K562 (cell line): ENCODE measurements around the gene CEP295NL. TPM values are rescaled to one million over a fixed set of nuclear protein-coding genes. Genes with fewer than 3 reads are reported as not detected.

Experiments
- ATAC-seq: fragments of 200-7000 bp; cut with Tn5 transposase; 3 replicates; pipeline ENCODE4 v1.9.1; 2020; ENCODE audit warnings: moderate library complexity
- BruUV-seq: library from RNA; stranded (reverse); fragments of 400-500 nt; replicated peaks from 2 replicates; lab custom pipeline; 2021; lab: Mats Ljungman, UMichigan
- CTCF ChIA-PET: fragments of 300-600 bp; formaldehyde crosslinking; extraction: SDS; loops from one replicate; lab custom pipeline; 2021; ENCODE audit warnings: low intra/inter-chr PET ratio; lab: Yijun Ruan, JAX
- POLR2A ChIA-PET: fragments of 300-600, 350-650 bp; sonication (Branson Sonifier 250); formaldehyde crosslinking; extraction: SDS; loops from one replicate; lab custom pipeline; 2021; ENCODE audit warnings: antibody characterized with exemption, inconsistent platforms; lab: Yijun Ruan, JAX
- DNase-seq, 4 experiments: peaks; one replicate each; pipeline versions ENCODE4 v3.0.0 to v3.0.0-alpha.2; 2011 to 2018; ENCODE audit warnings: low spot score in 3 of 4, mixed read lengths in 3 of 4; ENCODE audit errors: extremely low read depth in 1 of 4
- FAIRE-seq: peaks from 2 replicates; lab custom pipeline; 2011; peaks lifted over from hg19 to GRCh38; lab: Jason Lieb, UNC
- H2AFZ ChIP-seq: 2 replicates; pipeline ENCODE4 v1.6.0; 2011; ENCODE audit warnings: low read depth, low read length, control low read depth, inconsistent platforms
- H3K27ac ChIP-seq: fragments of 200-600 bp; 3 replicates; pipeline ENCODE4 v1.8.0; 2011; ENCODE audit warnings: low read depth, mild to moderate bottlenecking, control low read depth, inconsistent platforms, low read length, moderate library complexity, mixed read lengths; ENCODE audit errors: extremely low read depth
- H3K27me3 ChIP-seq, 2 experiments: fragments of 300-600 bp in 1 of 2; 2 replicates in 1 of 2; 3 replicates in 1 of 2; pipeline versions ENCODE4 v1.6.0 to v1.8.0; 2011; ENCODE audit warnings: inconsistent platforms in 2 of 2, low read length in 2 of 2, mild to moderate bottlenecking in 1 of 2, mixed read lengths in 1 of 2, moderate library complexity in 1 of 2; ENCODE audit not compliant: control insufficient read depth in 2 of 2, insufficient read depth in 2 of 2
- H3K36me3 ChIP-seq: fragments of 300-600 bp; 3 replicates; pipeline ENCODE4 v1.8.0; 2011; ENCODE audit warnings: mild to moderate bottlenecking, low read length, inconsistent platforms; ENCODE audit not compliant: control insufficient read depth, insufficient read depth
- H3K4me1 ChIP-seq, 2 experiments: fragments of 200-600 bp in 1 of 2; replicated peaks in 1 of 2; 2 replicates in 1 of 2; 3 replicates in 1 of 2; pipeline versions ENCODE4 v1.5.1 to v1.8.0; 2011; ENCODE audit warnings: inconsistent platforms in 2 of 2, low read length in 2 of 2, mild to moderate bottlenecking in 1 of 2, mixed read lengths in 1 of 2, moderate library complexity in 1 of 2; ENCODE audit not compliant: control insufficient read depth in 2 of 2, insufficient read depth in 2 of 2
- H3K4me2 ChIP-seq: 2 replicates; pipeline ENCODE4 v1.6.1; 2011; ENCODE audit warnings: low read length, control low read depth, inconsistent platforms, mixed read lengths; ENCODE audit not compliant: insufficient read depth
- H3K4me3 ChIP-seq: fragments of 200-600 bp; sonication (generic), shearing (Covaris generic); 2 replicates; pipeline ENCODE4 v1.5.1; 2016; ENCODE audit warnings: control low read depth, inconsistent platforms
- H3K79me2 ChIP-seq: fragments of 200-600 bp; 3 replicates; pipeline ENCODE4 v1.8.0; 2011; ENCODE audit warnings: low read length, inconsistent platforms; ENCODE audit not compliant: control insufficient read depth, insufficient read depth
- H3K9ac ChIP-seq, 2 experiments: 2 replicates each; pipeline versions ENCODE4 v1.6.0 to v1.6.1; 2011; ENCODE audit warnings: low read depth in 2 of 2, low read length in 2 of 2, control low read depth in 1 of 2, inconsistent platforms in 1 of 2, mild to moderate bottlenecking in 1 of 2, mixed read lengths in 1 of 2; ENCODE audit not compliant: insufficient read depth in 1 of 2
- H3K9me1 ChIP-seq: one replicate; pipeline ENCODE4 v1.6.0; 2011; ENCODE audit warnings: inconsistent platforms, mild to moderate bottlenecking, low read length, moderate library complexity; ENCODE audit not compliant: control insufficient read depth, insufficient read depth
- H3K9me3 ChIP-seq: replicated peaks from 2 replicates; pipeline ENCODE4 v1.5.1; 2011; ENCODE audit warnings: low read depth, low read length, inconsistent platforms; ENCODE audit not compliant: control insufficient read depth, insufficient read depth
- H4K20me1 ChIP-seq: replicated peaks from 2 replicates; pipeline ENCODE4 v1.6.1; 2011; ENCODE audit warnings: low read length, inconsistent platforms, mixed read lengths; ENCODE audit not compliant: control insufficient read depth, insufficient read depth
- ASH1L ChIP-seq: fragments of 450-650 bp; IDR thresholded peaks from 2 replicates; pipeline ENCODE4 v1.6.1; 2018; ENCODE audit warnings: borderline replicate concordance, mild to moderate bottlenecking, low read depth; ENCODE audit not compliant: partially characterized antibody
- BRCA1 ChIP-seq, 2 experiments: fragments of 450-650 bp in 1 of 2; sonication (generic) in 1 of 2; formaldehyde crosslinking in 1 of 2; IDR thresholded peaks; 2 replicates each; pipeline versions ENCODE4 v1.5.0 to v1.6.1; 2017 to 2020; ENCODE audit warnings: mild to moderate bottlenecking in 1 of 2, missing genetic modification reagents in 1 of 2
- HDGF ChIP-seq: fragments of 450-650 bp; IDR thresholded peaks from 2 replicates; pipeline ENCODE4 v1.6.1; 2016
- IRF2 ChIP-seq: sonication (generic); formaldehyde crosslinking; IDR thresholded peaks from 2 replicates; pipeline ENCODE4 v1.8.1; 2022; ENCODE audit warnings: mild to moderate bottlenecking, missing genetic modification reagents
- MCM2 ChIP-seq: fragments of 450-650 bp; IDR thresholded peaks from 2 replicates; pipeline ENCODE4 v1.6.1; 2017; ENCODE audit warnings: low read depth, mild to moderate bottlenecking
- SPI1 ChIP-seq: IDR thresholded peaks from 2 replicates; pipeline ENCODE4 v1.6.1; 2011; ENCODE audit warnings: low read depth, low read length, control low read depth, borderline replicate concordance
- TBL1XR1 ChIP-seq, 2 experiments: IDR thresholded peaks; 2 replicates each; pipeline ENCODE4 v1.6.1; 2012; ENCODE audit warnings: improper control_type of control experiment in 2 of 2, low read length in 2 of 2, mild to moderate bottlenecking in 1 of 2
- ZNF165 ChIP-seq: fragments of 250-450 bp; sonication (Bioruptor Pico); IDR thresholded peaks from 2 replicates; pipeline ENCODE4 v1.4.0; 2020; ENCODE audit warnings: borderline replicate concordance
- ZNF232 ChIP-seq: sonication (generic); formaldehyde crosslinking; IDR thresholded peaks from 2 replicates; pipeline ENCODE4 v1.8.0; 2022; ENCODE audit warnings: mild to moderate bottlenecking, missing genetic modification reagents
- WGBS: fragments of 100-300 bp; shearing (Covaris generic); methylation state at CpG from one replicate; pipeline ENCODE4 v1.1.6; 2016; ENCODE audit warnings: low coverage, mixed read lengths; ENCODE audit not compliant: insufficient coverage; ENCODE audit errors: missing lambda C conversion rate; 5-methylcytosine and 5-hydroxymethylcytosine counted together
- in situ Hi-C: fragments of 300-500 bp; cut with MboI; formaldehyde crosslinking; loops from 4 replicates; pipeline ENCODE4 v1.15.0; 2018; ENCODE audit warnings: inconsistent platforms, mixed read lengths
- intact Hi-C: fragments of 100-400 bp; cut with micrococcal nuclease; formaldehyde crosslinking; loops from 2 replicates; pipeline ENCODE4 v1.14.2; 2022
- polyA plus RNA-seq, 8 experiments: library from polyadenylated mRNA; depleted of rRNA in 4 of 8; stranded (reverse) in 5 of 8; unstranded in 3 of 8; fragments of >200 nt; fragmentation: Nextera tagmentation in 2 of 8; fragmentation: Illumina TruSeq in 1 of 8; extraction: Ambion mirVana in 2 of 8; extraction: Trizol in 1 of 8; gene quantifications; 2 replicates each; pipeline versions ENCODE4 v1.2.1 to v1.2.3, GENCODE V29; 2011 to 2014; ENCODE audit warnings: inconsistent platforms in 1 of 8, missing spikeins in 1 of 8
- total RNA-seq, 7 experiments: library from RNA; depleted of rRNA in 6 of 7; stranded (reverse); fragments of >200 nt in 6 of 7; fragmentation: Illumina TruSeq in 2 of 7; extraction: Trizol in 2 of 7; gene quantifications; 2 replicates each; pipeline versions ENCODE4 v1.2.1 to v1.2.3, GENCODE V29; 2011 to 2021; ENCODE audit warnings: low replicate concordance in 1 of 7
- TF ChIP-seq, protein P1 (sequence below): fragments of 450-650 bp; IDR thresholded peaks from 2 replicates; pipeline ENCODE4 v1.6.1; 2016; ENCODE audit warnings: low read depth
- TF ChIP-seq, protein P2 (sequence below), 2 experiments: fragments of 250-450 bp in 1 of 2; fragments of 450-650 bp in 1 of 2; sonication (Bioruptor Pico) in 1 of 2; IDR thresholded peaks; 2 replicates each; pipeline versions ENCODE4 v1.6.1 to v1.8.0; 2016 to 2021; ENCODE audit warnings: mild to moderate bottlenecking in 2 of 2, moderate library complexity in 2 of 2, missing compliant biosample characterization in 1 of 2, missing genetic modification characterization in 1 of 2
- TF ChIP-seq, protein P3 (sequence below), 2 experiments: IDR thresholded peaks; 2 replicates each; pipeline ENCODE4 v1.6.1; 2011; ENCODE audit warnings: borderline replicate concordance in 1 of 2, control low read depth in 1 of 2, low read depth in 1 of 2, low read length in 1 of 2, mild to moderate bottlenecking in 1 of 2, mixed read lengths in 1 of 2, moderate library complexity in 1 of 2; ENCODE audit not compliant: insufficient read depth in 1 of 2, insufficient read length in 1 of 2, poor library complexity in 1 of 2, severe bottlenecking in 1 of 2; ENCODE audit errors: extremely low read depth in 1 of 2

CEP295NL gene
- total and polyA plus RNA-seq, 9 of the 15 experiments (the other 6 are each of a cell fraction or from before 2014, with no cell fraction given), result not detected

DNA sequence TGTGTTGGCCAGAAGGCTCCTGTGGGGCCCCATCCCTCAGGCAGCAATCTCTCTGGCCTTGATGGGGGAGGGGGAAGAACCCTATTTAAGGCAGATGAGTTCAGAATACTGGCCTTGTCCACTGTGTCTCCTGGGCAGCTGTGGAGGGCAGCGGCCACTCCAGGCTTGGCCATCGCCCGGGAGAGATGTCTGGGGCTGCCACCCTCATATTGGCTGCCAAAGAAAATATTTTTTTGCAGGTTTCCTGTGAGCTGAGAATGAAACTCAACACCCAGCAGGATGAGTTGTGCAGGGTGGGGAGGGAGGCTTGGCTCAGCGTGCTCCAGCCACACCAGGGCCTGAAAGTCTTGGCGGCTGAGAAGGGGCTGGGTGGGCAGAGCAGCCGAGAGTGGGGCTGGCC is 36.6 kb upstream of the CEP295NL start:
- H3K4me3 ChIP-seq, result no peak overlapping the region
- peaks cover 3 to 11% of the 10 kb centered on the region in 2 experiments; a peak in 3 of 5 replicates for H3K4me1 ChIP-seq
- H2AFZ ChIP-seq, result no peak overlapping the region
- H3K9me1 ChIP-seq, result no peaks in the 10 kb centered on the region
- H3K4me2 ChIP-seq, result no peak overlapping the region
- no peak for FAIRE-seq
- H4K20me1 ChIP-seq, result peaks cover 5% of the 10 kb centered on the region; the same call in 1 of the 2 replicates
- no peak for ATAC-seq
- no peaks in the 10 kb centered on the region for H3K79me2 ChIP-seq
- peak overlapping the region in 1 of 2 experiments; percentile 36; a peak in 1 of 4 replicates for H3K9ac ChIP-seq
- H3K9me3 ChIP-seq, result no peaks in the 10 kb centered on the region
- H3K27me3 ChIP-seq, result peaks cover 28 to 68% of the 10 kb centered on the region in 2 experiments; a peak in 4 of 5 replicates
- intact Hi-C loops (no loop called here), in situ Hi-C loops (no loop called here)
- 1% methylated on average over 6 of the region's 6 CpGs for WGBS
- CTCF ChIA-PET, result interaction anchor here (0.5 kb wide), 1 partner anchor 70 kb away, joined by 3 read pairs; no protein-coding TSS in a partner anchor
- no peaks in the 10 kb centered on the region for H3K36me3 ChIP-seq
- POLR2A ChIA-PET, result interaction anchor here (0.6 kb wide), 1 partner anchor 21 kb away, joined by 4 read pairs; no protein-coding TSS in a partner anchor
- no peak for DNase-seq
- H3K27ac ChIP-seq, result no peak overlapping the region
- BruUV-seq, result no TSS peak
- TF ChIP-seq MCM2 (no peak), HDGF (no peak), ZNF165 (CRISPR knock-in tag) (no peak), SPI1 (no peak), ASH1L (no peak), IRF2 (no peak), TBL1XR1 (IDR thresholded peaks at IDR 0.05; ENCODE audit: low read length in 2 of 2) (no peak), BRCA1 (IDR thresholded peaks at IDR 0.05) (no peak), BRCA1 (CRISPR knock-in tag; IDR thresholded peaks at IDR 0.05) (no peak), ZNF232 (CRISPR knock-in tag) (no peak)
- TF ChIP-seq, protein P1, sequence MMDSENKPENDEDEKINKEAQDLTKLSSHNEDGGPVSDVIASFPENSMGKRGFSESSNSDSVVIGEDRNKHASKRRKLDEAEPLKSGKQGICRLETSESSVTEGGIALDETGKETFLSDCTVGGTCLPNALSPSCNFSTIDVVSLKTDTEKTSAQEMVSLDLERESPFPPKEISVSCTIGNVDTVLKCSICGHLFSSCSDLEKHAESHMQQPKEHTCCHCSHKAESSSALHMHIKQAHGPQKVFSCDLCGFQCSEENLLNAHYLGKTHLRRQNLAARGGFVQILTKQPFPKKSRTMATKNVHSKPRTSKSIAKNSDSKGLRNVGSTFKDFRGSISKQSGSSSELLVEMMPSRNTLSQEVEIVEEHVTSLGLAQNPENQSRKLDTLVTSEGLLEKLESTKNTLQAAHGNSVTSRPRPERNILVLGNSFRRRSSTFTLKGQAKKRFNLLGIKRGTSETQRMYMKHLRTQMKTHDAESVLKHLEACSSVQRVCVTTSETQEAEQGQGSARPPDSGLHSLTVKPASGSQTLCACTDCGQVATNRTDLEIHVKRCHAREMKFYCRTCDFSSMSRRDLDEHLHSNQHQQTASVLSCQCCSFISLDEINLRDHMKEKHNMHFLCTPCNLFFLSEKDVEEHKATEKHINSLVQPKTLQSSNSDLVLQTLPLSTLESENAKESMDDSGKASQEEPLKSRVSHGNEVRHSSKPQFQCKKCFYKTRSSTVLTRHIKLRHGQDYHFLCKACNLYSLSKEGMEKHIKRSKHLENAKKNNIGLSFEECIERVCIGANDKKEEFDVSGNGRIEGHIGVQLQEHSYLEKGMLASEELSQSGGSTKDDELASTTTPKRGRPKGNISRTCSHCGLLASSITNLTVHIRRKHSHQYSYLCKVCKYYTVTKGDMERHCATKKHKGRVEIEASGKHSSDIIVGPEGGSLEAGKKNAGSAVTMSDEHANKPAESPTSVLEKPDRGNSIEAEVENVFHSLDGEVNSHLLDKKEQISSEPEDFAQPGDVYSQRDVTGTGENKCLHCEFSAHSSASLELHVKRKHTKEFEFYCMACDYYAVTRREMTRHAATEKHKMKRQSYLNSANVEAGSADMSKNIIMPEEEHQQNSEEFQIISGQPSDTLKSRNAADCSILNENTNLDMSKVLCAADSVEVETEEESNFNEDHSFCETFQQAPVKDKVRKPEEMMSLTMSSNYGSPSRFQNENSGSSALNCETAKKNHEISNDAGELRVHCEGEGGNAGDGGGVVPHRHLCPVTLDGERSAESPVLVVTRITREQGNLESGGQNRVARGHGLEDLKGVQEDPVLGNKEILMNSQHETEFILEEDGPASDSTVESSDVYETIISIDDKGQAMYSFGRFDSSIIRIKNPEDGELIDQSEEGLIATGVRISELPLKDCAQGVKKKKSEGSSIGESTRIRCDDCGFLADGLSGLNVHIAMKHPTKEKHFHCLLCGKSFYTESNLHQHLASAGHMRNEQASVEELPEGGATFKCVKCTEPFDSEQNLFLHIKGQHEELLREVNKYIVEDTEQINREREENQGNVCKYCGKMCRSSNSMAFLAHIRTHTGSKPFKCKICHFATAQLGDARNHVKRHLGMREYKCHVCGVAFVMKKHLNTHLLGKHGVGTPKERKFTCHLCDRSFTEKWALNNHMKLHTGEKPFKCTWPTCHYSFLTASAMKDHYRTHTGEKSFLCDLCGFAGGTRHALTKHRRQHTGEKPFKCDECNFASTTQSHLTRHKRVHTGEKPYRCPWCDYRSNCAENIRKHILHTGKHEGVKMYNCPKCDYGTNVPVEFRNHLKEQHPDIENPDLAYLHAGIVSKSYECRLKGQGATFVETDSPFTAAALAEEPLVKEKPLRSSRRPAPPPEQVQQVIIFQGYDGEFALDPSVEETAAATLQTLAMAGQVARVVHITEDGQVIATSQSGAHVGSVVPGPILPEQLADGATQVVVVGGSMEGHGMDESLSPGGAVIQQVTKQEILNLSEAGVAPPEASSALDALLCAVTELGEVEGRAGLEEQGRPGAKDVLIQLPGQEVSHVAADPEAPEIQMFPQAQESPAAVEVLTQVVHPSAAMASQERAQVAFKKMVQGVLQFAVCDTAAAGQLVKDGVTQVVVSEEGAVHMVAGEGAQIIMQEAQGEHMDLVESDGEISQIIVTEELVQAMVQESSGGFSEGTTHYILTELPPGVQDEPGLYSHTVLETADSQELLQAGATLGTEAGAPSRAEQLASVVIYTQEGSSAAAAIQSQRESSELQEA, result no peak
- TF ChIP-seq, protein P2, sequence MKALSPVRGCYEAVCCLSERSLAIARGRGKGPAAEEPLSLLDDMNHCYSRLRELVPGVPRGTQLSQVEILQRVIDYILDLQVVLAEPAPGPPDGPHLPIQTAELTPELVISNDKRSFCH (CRISPR knock-in tag; IDR thresholded peaks at IDR 0.05), result no peak
- TF ChIP-seq, protein P2 (tag; IDR thresholded peaks at IDR 0.05), result no peak
- TF ChIP-seq, protein P3, sequence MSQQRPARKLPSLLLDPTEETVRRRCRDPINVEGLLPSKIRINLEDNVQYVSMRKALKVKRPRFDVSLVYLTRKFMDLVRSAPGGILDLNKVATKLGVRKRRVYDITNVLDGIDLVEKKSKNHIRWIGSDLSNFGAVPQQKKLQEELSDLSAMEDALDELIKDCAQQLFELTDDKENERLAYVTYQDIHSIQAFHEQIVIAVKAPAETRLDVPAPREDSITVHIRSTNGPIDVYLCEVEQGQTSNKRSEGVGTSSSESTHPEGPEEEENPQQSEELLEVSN (IDR thresholded peaks at IDR 0.05; ENCODE audit: borderline replicate concordance in 1 of 2, extremely low read depth in 1 of 2, insufficient read depth in 1 of 2, insufficient read length in 1 of 2, low read depth in 1 of 2, low read length in 1 of 2, poor library complexity in 1 of 2, severe bottlenecking in 1 of 2), result no peak
